ENCODE results near the gene ARL2BP. TPM values are rescaled to one million over a fixed set of nuclear protein-coding genes. Genes with fewer than 3 reads are reported as not detected.
A peak's percentile ranks its signal among the peaks of the same experiment; 100 is the strongest.

The ARL2BP gene
- total and polyA plus RNA-seq, 2 of the 13 experiments (the other 11 are each of a cell fraction or from before 2014, with no cell fraction given): 64.3 to 67.6 TPM

- TF ChIP-seq HNF1A (IDR thresholded peaks at IDR 0.05; ENCODE audit: low read depth) (no peak), HNF1A (CRISPR knock-in tag; IDR thresholded peaks at IDR 0.05; ENCODE audit: borderline replicate concordance) (peak; percentile 61; the same call in 1 of the 2 replicates), FLYWCH1 (CRISPR knock-in tag; IDR thresholded peaks at IDR 0.05) (no peak), ZNF451 (CRISPR knock-in tag; IDR thresholded peaks at IDR 0.05) (no peak), ATF7 (IDR thresholded peaks at IDR 0.05) (no peak), ATF7 (CRISPR knock-in tag; IDR thresholded peaks at IDR 0.05) (peak; percentile 73; the same call in 1 of the 2 replicates), THRA (CRISPR knock-in tag; IDR thresholded peaks at IDR 0.05; ENCODE audit: borderline replicate concordance) (peak; percentile 94), ZNF17 (CRISPR knock-in tag; IDR thresholded peaks at IDR 0.05) (no peak), ELF3 (CRISPR knock-in tag; IDR thresholded peaks at IDR 0.05) (peak; percentile 84), ZNF777 (CRISPR knock-in tag; IDR thresholded peaks at IDR 0.05) (peak; percentile 66; the same call in 1 of the 2 replicates), ZNF263 (CRISPR knock-in tag; IDR thresholded peaks at IDR 0.05) (peak; percentile 74), ZNF441 (CRISPR knock-in tag; IDR thresholded peaks at IDR 0.05; ENCODE audit: borderline replicate concordance) (peak; percentile 77; the same call in 1 of the 2 replicates), ZIK1 (CRISPR knock-in tag; IDR thresholded peaks at IDR 0.05; ENCODE audit: borderline replicate concordance, low read depth) (no peak), SAFB2 (CRISPR knock-in tag; IDR thresholded peaks at IDR 0.05; ENCODE audit: borderline replicate concordance, low read depth) (peak; percentile 98), PHF20 (CRISPR knock-in tag; IDR thresholded peaks at IDR 0.05) (peak; percentile 71; the same call in 1 of the 2 replicates), ZSCAN31 (CRISPR knock-in tag; IDR thresholded peaks at IDR 0.05; ENCODE audit: low read depth) (peak; percentile 99), PCBP1 (IDR thresholded peaks at IDR 0.05; ENCODE audit: borderline replicate concordance, low read depth, low read length) (0 out of 2 replicates have a peak, but pooled peaks have one; percentile 63), BATF2 (CRISPR knock-in tag; IDR thresholded peaks at IDR 0.05) (peak; percentile 65; the same call in 1 of the 2 replicates), TAF15 (IDR thresholded peaks at IDR 0.05; ENCODE audit: low read depth, low read length, poor library complexity, severe bottlenecking) (peak; percentile 73), SP1 (IDR thresholded peaks at IDR 0.05) (no peak), SP1 (CRISPR knock-in tag; IDR thresholded peaks at IDR 0.05) (peak; percentile 76; the same call in 1 of the 2 replicates), ZNF724P (CRISPR knock-in tag; IDR thresholded peaks at IDR 0.05; ENCODE audit: borderline replicate concordance) (peak; percentile 40; the same call in 1 of the 2 replicates), KLF15 (CRISPR knock-in tag; IDR thresholded peaks at IDR 0.05; ENCODE audit: borderline replicate concordance) (peak; percentile 36; the same call in 1 of the 2 replicates), ATRX (CRISPR knock-in tag; IDR thresholded peaks at IDR 0.05; ENCODE audit: borderline replicate concordance) (no peak), TP53 (CRISPR knock-in tag; conservative IDR thresholded peaks at IDR 0.05) (peak; percentile 53; the same call in 1 of the 2 replicates)
Observed at GRCh38 chr16:57244767-57245471, at the start of gene ARL2BP (continued).
